ENCODE results near the gene APC2.

APC2 gene

DNA sequence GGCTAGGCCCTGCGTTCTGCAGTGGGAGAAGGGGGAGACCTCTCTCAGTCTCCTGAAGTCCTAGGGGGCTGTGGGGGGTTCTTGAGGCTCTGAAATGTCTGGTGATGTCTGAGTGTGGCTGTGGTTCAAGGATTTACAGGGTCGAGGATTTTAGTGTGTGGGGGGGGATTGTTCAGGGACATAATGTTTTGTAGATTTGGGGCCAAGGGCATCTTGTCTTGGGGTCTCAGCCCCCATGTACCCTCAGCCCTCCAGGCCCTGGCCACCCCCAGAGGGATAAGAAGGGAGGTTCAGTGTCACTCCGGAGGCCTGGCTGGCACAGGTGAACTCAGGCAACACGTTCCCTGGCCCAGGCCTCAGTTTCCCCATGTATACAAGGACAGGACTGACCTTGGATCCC is 2.4 kb upstream of the APC2 start:
- DNase-seq = no peak

DNA sequence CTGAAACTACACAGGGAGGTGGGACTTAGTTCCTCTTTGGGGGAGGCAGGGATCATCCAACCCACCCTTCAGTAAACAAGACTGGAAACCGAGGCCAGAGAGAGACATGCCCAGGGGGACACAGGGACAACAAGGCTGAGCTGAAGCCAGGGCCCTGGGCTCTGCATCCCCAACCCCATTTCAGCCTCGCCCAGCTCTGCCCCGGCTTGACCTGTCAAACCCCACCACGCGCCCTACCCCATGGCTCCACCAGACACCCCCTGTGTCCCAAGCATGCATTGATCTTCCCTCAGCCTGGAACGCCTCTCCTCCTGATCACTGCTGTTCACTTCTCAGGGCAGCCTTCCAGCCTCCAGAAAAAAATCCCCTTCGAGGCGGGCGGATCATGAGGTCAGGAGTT is 2.0 kb upstream of the APC2 start:
- no peak for DNase-seq

DNA sequence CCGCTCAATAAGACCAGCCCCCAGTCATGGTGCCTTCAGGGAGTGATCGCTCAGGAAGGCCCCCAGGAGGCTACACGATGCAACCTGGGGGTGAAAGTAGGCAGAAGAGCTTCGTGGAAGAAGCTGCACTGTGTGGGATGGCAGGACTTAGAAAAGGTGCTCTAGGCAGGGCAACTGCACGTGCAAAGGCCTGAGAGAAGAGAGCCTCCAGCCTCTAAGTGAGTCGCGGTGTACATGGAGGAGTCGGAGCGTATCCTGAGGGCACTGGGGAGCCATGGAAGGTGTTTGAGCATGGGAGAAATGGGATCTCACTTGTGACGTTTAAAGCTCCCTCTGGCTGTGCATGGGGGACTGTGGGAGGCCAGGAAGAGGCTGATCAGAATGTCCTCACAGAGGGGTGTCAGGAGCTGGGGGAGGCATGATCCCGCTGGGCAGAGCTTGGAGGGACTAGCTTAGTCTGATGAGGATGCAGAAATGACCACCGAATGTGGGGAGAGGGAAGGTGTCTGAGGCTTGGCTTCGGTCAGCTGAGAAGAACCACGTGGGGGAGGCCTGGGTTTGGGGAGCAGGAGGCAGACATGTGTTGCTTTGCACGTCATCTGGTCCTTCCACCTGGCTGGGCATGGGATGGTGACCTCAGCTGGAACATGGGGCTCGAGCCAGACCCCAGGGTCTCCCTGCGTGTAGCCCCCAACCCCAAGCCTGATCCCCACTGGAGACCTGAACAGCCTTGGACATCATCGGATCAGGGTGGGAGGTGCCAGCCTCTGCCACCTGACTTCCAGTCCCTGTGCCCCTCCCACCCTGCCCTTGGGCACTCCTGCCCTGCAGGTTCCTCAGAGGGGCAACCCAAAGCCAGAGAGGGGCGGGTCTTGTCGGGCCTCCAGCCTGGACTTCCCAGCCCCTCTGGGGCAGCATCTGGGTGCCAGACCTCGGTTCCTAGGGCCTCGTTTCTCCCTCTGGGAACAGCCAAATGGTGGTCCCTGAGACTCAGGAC is 1.1 kb downstream of the APC2 start:
- no peak for DNase-seq

DNA sequence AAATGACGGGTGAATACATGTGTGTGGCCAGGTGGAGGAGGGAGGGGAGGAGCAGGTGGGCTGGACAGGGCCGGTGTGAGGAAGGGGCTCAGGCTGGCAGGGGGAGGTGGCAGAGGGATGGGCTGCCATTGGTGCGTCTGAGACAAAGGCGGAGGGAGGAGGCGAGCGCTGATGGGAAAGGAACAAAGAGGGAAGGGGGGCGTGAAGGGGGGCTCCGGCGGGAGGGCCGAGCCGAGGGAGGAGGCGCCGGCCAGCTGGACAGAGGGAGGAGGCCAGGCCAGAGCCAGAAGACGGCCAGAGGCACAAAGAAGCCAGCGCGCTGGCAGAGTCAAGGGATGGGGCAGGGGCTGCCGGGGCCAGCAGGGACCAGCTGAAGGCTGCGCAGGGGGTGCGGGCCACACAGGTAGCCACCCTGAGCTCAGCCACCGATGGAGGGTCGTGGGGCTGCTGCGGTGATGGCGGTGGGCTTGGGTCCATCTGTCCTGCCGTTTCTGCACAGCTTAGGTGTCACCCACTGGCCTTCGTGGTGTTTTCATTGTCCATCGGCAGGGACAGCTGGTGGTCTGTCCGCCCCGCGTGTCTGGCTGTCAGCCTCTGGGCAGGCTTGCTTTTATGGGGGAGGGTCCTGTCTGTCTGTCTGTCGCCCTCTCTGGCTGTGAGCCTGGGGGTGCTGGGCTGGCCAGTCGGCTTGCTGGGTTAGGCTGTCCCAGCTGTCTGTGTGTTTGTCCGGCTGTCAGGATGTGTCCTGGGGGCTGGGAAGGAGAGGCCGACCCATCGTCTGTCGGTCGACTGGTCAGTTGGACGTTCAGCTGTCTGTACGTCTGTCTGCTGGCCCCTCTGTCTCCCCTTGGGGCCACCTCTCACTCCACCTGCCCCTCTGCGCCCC is 2.2 kb downstream of the APC2 start:
- DNase-seq = no peak

DNA sequence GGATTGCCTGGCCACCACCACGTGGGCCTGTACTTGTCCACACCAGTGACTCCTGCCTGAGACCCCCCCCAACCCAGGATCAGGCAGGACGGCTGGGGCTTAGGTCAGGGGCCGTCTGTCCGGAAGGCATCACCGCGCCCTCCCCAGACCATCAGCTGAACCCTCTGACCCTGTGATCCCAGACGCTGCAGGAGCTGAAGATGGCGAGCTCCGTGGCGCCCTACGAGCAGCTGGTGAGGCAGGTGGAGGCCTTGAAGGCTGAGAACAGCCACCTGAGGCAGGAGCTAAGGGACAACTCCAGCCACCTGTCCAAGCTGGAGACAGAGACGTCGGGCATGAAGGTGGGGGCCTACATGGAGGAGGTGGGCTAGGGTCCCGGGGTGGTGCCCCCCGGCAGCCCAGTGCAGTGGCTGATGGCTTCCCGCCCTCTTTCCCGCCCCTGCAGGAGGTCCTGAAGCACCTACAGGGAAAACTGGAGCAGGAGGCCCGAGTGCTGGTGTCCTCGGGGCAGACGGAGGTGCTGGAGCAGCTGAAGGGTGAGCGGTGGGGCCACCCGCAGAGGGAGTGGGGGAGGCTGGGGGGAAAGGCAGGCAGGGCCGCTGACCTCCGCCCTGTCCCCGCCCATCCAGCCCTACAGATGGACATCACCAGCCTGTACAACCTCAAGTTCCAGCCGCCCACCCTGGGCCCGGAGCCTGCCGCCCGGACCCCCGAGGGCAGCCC is 3.0 kb downstream of the APC2 start:
- DNase-seq = no peak

DNA sequence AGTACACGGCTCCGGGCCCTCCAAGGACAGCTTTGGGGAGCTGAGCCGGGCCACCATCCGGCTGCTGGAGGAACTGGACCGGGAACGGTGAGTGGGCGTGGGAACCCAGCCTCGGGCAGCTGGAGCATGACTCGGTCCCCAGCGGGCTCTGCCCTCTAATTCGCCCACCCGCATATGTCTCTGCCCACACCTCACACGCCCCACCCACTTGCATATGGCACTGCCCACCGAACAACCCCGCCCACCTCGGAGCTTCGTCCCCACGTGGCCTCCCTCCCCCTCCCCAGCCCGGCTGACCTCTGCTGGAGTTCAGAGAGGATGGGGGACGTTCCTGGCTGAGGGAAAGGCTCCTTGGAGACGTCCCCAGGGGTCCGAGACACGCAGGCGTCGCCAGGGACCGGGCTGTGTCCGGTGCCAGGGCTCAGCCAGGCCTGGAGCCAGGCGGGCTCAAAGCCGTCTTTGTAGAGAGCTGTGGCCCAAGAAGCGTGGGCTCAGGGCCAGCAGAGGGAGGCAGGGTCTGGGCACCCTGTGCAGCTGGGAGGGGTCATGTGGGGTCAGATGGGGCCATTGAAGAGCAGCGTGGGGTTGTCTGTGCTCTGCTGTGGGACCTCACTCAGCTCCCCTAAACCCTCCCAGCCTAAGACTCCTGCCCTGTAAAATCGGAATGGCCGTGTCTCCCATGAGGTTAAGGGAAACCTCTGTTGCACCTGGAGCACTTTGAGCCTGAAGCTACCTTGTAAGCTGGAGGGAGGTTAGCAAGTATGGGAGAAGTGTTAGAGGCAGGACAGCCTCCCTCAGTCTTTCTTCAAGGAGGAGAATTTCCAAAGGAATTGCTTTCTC is 3.8 kb downstream of the APC2 start:
- DNase-seq = no peak

DNA sequence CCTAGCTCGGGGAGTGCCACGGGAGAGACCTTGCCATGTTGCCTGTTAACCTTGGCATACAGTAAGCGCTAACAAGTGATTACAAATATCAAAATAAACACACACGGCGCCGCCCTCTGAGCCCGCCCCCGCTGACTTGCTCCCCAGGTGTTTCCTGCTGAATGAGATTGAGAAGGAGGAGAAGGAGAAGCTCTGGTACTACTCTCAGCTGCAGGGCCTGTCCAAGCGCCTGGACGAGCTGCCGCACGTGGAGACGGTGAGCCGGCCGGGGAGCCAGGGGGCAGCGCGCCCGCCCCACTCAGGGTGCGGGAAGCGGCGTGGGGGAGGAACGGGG is 5.0 kb downstream of the APC2 start:
- no peak for DNase-seq

DNA sequence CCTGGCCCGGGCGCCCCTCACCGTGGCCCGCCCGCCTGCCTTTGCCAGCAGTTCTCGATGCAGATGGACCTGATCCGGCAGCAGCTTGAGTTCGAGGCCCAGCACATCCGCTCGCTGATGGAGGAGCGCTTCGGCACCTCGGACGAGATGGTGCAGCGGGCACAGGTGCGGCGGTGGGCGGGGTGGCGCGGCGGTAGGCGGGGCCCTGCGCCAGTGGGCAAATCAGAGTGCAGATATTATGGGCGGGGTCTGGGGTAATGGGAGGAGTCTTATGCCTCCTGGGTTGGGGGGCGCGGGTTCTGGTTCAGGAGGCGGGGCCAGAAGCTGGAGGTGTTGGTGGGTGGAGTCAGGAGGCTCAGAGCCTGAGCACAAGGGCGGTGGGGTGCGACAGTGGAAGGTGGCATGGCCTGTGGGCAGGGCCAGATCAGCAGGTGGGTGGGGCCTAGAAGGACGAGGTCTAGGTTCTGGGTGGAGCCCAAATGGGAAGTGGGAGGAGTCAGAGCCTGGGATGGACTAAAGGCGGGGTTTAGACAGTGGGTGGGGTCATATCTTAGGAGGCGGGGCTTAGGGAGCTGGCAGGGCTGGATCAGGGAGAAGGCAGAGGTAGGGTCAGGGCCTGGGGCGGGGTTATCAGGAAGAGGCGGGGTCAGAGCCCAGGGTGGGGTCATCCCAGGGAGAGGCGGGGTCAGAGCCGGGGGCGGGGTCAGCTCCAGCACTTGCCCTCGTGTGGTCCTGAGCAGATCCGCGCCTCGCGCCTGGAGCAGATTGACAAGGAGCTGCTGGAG is 5.6 kb downstream of the APC2 start:
- DNase-seq = no peak

DNA sequence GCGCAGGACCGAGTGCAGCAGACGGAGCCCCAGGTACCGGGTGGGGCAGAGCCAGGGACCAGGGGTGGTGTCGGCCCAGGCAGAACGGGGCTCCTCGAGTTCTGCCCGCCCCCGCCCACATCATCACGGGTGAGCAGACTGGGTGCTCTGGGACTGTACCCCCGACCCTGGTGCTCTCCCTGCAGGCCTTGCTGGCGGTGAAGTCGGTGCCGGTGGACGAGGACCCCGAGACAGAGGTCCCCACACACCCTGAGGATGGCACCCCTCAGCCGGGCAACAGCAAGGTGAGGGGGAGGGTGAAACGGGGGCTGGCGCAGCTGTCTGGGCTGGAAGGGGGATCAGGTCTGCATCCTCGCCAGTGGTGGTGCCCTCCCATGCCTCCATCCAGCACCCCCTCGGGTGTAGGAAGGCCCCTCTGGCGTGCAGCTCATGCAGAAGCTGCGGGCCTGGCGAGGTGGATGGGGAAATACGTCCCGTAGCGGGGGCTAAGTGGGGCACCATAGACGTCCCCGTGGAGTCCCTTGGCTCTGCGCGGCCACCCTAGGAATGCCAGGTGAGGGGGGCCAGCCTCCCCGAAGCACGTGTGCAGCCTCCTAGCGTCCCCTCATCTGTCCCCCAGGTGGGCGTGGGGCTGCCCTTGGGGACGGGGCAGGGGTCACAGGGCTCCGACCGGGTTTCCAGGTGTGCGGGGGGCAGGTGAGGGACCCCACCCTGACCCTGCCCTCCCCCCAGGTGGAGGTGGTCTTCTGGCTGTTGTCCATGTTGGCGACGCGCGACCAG is 6.4 kb downstream of the APC2 start:
- no peak for DNase-seq

DNA sequence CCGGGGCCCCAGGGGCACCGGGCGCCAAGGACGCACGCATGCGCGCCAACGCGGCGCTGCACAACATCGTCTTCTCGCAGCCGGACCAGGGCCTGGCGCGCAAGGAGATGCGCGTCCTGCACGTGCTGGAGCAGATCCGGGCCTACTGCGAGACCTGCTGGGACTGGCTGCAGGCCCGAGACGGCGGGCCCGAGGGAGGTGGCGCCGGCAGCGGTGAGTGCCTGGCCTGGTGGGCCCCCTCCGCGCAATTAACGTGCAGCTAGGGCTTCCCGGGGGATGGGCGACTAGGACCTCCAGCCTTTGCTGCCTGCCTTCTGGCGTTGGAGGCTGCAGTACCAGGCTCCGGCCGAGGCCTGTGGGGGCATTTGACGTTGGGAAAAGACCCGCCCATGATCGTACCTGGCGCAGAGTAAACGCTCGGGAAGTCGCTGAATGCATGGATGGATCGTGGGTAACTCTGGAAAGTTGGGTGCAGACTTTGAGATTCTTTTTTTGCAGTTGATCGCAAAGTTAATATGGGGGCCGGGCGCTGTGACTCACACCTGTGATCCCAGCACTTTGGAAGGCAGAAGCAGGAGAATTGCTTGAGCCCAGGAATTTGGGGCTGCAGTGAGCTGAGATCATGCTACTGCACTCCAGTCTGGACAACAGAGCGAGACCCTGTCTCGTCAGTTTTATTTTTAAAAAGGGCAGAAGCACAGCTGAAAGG is 7.3 kb downstream of the APC2 start:
- no peak for DNase-seq

DNA sequence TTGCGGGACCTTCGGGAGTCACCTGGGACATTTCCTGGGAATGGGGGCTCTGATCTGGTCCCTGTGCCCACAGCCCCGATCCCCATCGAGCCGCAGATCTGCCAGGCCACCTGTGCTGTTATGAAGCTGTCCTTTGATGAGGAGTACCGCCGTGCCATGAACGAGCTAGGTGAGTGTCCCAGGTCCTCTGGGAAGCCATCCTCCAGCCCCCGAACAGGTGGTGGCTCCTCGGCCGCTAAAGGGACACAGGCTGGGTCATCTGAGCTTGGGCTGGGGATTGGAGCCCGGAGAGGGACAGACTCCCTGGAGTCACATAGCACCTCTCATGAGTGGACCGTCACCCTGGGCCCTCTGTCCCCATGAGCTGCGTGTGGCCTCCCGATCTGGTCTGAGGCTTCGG is 8.0 kb downstream of the APC2 start:
- DNase-seq = no peak

DNA sequence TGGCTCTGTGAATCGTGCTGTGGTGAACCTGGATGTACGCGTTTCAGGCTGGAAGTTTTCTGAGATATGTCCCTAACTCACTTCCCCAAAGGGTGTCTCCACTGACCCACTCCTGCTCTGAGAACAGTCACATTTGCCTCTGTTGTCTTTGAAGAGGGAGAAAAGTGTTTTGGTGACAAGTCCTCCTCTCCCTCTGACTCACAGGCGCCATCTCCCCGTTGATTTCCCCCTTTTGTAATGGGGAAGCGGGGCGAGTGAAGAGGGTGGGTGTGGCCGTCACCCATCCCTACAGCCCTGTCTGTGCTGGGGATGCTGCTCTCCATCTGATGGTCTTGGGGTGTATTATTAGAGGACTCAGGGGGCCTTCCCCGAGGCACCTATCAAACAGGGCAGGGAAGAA is 9.6 kb downstream of the APC2 start:
- DNase-seq = no peak

DNA sequence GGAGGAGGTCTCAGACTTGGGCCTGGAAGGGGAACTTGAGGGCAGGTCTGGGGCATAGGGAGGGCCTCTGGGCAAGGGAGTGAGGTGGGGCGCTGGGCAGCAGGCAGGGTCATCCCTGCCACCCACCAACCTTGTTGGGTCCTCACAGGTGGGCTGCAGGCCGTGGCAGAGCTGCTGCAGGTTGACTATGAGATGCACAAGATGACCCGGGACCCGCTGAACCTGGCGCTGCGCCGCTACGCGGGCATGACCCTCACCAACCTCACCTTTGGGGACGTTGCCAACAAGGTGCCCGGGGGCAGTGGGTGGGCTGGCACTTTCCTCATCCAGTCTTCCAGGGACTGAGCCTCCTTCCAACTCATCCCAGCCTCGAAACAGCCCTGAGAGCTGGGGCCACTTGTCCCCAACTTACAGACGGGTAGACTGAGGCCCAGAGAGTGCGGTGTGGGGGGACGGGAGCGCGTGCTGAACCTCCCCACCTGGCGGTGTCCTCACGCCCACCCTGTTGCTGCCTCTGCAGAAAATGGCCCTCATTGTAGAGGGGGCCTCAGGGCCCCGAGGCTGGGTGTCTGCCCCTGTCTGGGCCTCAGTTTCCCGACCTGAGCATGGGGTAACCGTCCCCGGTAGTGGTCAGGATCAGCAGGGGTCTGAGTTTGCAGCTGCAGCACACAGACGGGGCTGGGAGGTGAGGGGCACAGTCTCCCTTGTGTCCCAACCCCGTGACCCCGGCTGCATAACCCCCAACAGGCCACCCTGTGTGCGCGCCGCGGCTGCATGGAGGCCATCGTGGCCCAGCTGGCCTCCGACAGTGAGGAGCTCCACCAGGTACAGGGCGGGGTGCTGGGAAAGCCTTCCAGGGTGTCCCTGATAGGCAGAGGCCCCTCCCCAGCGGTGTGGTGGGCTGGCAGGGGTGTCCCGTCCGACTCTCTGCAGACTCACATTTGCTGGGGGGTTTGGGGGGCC is 10.4 kb downstream of the APC2 start:
- DNase-seq = no peak

DNA sequence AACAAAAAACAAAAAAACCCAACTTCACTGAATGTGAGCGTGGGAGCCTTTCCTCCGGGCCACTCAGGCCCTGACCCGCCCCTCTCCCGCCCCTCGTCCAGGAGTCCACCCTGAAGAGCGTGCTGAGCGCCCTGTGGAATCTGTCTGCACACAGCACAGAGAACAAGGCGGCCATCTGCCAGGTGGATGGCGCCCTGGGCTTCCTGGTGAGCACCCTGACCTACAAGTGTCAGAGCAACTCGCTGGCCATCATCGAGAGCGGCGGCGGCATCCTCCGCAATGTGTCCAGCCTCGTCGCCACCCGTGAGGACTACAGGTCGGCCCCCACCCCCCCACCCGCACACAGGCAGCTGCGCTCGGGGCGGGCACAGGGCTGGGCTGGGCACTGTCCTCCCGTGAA is 11.9 kb downstream of the APC2 start:
- DNase-seq = no peak

DNA sequence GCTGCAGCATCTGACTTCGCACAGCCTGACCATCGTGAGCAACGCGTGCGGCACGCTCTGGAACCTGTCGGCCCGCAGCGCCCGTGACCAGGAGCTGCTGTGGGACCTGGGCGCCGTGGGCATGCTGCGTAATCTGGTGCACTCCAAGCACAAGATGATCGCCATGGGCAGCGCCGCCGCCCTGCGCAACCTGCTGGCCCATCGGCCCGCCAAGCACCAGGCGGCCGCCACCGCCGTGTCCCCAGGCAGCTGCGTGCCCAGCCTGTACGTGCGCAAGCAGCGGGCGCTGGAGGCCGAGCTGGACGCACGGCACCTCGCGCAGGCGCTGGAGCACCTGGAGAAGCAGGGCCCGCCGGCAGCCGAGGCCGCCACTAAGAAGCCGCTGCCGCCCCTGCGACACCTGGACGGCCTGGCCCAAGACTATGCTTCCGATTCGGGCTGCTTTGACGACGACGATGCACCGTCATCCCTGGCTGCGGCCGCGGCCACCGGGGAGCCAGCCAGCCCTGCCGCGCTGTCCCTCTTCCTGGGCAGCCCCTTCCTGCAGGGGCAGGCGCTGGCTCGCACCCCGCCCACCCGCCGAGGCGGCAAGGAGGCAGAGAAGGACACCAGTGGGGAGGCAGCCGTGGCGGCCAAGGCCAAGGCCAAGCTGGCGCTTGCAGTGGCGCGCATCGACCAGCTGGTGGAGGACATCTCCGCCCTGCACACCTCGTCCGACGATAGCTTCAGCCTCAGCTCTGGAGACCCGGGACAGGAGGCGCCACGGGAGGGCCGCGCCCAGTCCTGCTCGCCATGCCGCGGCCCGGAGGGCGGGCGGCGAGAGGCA is 15.5 kb downstream of the APC2 start:
- DNase-seq = no peak

DNA sequence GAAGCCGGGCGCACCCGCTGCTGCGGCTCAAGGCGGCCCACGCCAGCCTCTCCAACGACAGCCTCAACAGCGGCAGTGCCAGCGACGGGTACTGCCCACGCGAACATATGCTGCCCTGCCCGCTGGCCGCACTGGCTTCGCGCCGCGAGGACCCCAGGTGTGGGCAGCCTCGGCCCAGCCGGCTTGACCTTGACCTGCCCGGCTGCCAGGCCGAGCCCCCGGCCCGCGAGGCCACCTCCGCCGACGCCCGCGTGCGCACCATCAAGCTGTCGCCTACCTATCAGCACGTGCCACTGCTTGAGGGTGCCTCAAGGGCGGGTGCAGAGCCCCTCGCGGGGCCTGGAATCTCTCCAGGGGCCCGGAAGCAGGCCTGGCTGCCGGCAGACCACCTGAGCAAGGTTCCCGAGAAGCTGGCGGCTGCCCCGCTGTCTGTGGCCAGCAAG is 16.1 kb downstream of the APC2 start:
- no peak for DNase-seq

DNA sequence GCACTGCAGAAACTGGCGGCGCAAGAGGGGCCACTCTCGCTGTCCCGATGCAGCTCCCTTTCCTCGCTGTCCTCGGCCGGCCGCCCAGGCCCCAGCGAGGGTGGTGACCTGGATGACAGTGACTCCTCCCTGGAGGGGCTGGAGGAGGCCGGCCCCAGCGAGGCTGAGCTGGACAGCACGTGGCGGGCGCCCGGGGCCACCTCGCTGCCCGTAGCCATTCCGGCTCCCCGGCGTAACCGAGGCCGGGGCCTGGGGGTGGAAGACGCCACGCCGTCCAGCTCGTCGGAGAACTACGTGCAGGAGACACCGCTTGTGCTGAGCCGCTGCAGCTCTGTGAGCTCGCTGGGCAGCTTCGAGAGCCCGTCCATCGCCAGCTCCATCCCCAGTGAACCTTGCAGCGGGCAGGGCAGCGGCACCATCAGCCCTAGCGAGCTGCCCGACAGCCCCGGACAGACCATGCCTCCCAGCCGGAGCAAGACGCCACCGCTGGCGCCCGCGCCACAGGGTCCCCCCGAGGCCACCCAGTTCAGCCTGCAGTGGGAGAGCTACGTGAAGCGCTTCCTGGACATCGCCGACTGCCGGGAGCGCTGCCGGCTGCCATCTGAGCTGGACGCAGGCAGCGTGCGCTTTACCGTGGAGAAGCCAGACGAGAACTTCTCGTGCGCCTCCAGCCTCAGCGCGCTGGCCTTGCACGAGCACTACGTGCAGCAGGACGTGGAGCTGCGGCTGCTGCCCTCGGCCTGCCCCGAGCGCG is 16.7 kb downstream of the APC2 start:
- DNase-seq = no peak

Data from DMS79 treated with DMSO at 0.1 percent for 48 hours (cell line).